Measurements from ENCODE around the gene SCNN1B.

DNA sequence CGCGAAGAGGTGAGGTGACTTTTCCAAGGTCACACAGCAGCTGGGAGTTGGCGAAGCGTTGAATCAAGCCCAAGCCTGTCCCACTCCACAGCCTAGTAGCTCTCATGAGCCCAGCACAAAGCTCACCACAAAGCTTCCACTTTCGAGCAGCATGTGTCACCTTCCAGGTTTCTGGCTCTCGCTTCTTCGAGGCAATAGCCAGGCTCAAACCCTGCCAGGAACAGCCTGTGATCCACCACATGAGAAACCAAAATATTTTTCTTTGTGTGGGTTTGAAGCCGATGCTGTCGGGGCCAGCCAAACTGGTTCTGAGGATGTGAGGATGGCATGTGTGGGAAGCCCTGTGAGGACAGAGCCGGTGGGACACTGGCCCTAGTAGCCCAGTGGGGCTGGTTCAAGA is 82.8 kb downstream of the SCNN1B start:
- TF ChIP-seq, protein P1, sequence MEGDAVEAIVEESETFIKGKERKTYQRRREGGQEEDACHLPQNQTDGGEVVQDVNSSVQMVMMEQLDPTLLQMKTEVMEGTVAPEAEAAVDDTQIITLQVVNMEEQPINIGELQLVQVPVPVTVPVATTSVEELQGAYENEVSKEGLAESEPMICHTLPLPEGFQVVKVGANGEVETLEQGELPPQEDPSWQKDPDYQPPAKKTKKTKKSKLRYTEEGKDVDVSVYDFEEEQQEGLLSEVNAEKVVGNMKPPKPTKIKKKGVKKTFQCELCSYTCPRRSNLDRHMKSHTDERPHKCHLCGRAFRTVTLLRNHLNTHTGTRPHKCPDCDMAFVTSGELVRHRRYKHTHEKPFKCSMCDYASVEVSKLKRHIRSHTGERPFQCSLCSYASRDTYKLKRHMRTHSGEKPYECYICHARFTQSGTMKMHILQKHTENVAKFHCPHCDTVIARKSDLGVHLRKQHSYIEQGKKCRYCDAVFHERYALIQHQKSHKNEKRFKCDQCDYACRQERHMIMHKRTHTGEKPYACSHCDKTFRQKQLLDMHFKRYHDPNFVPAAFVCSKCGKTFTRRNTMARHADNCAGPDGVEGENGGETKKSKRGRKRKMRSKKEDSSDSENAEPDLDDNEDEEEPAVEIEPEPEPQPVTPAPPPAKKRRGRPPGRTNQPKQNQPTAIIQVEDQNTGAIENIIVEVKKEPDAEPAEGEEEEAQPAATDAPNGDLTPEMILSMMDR (IDR thresholded peaks at IDR 0.05; ENCODE audit: low read depth, low read length), result no peak
- no peak for TF ChIP-seq EZH2phosphoT487 (IDR thresholded peaks at IDR 0.05; ENCODE audit: low read depth)

Measured in OCI-LY3 (cell line).